Measurements from ENCODE around the gene LRTM2. TPM values are rescaled to one million over a fixed set of nuclear protein-coding genes. Genes with fewer than 3 reads are reported as not detected.

LRTM2 gene
- total and polyA plus RNA-seq, 9 of the 15 experiments (the other 6 are each of a cell fraction or from before 2014, with no cell fraction given), result 0.09 TPM; not detected in 8

DNA sequence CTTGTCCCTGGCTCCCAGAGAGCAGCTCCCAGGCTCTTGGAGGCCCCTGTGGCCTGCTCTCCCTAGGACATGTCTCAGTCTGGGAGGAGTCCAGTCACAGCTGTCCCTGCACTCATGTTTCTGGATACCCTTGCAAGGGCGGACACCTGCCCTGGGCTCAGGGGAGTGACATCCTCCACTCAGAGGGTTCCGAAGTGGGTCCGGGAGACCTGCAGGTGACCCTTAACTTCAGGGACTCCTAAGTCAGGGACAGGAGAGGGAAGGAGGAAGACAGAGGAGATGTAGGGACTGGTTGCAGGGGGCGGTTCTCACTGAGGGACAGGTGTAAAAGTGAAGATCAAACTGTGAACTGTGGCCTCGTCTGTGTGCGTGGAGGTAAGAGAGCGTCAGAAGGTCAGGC lies 60.5 kb downstream of the LRTM2 start:
- DNase-seq (ENCODE audit: extremely low read depth in 1 of 4, low spot score in 3 of 4) (no peak), ATAC-seq (no peak), FAIRE-seq (no peak)
- Histone ChIP-seq H3K27me3 (ENCODE audit: control insufficient read depth in 2 of 2, insufficient read depth in 2 of 2, low read length in 2 of 2) (peaks cover 0 to 30% of the 10 kb centered on the region in 2 experiments; a peak in 2 of 5 replicates), H3K27ac (ENCODE audit: extremely low read depth, low read depth, low read length) (no peak overlapping the region), H3K4me3 (no peak overlapping the region), H3K9ac (ENCODE audit: insufficient read depth in 1 of 2, low read depth in 2 of 2, low read length in 2 of 2) (no peak overlapping the region), H3K4me2 (ENCODE audit: insufficient read depth, low read length) (no peak overlapping the region), H3K9me1 (ENCODE audit: control insufficient read depth, insufficient read depth, low read length) (no peaks in the 10 kb centered on the region), H3K4me1 (replicated peaks in 1 of 2; ENCODE audit: control insufficient read depth in 2 of 2, insufficient read depth in 2 of 2, low read length in 2 of 2) (peaks cover 8 to 12% of the 10 kb centered on the region in 2 experiments; a peak in 4 of 5 replicates), H2AFZ (ENCODE audit: low read depth, low read length) (peak overlapping the region; percentile 63; the same call in 1 of the 2 replicates), H3K36me3 (ENCODE audit: control insufficient read depth, insufficient read depth, low read length) (no peaks in the 10 kb centered on the region), H4K20me1 (replicated peaks; ENCODE audit: control insufficient read depth, insufficient read depth, low read length) (no peaks in the 10 kb centered on the region), H3K79me2 (ENCODE audit: control insufficient read depth, insufficient read depth, low read length) (no peaks in the 10 kb centered on the region), H3K9me3 (replicated peaks; ENCODE audit: control insufficient read depth, insufficient read depth, low read depth, low read length) (no peaks in the 10 kb centered on the region)
- TF ChIP-seq HIVEP1 (CRISPR knock-in tag; IDR thresholded peaks at IDR 0.05), result no peak
- CTCF ChIA-PET (ENCODE audit: low intra/inter-chr PET ratio), result no interaction called here
- POLR2A ChIA-PET, result interaction anchor here (0.7 to 1.6 kb wide), 3 partner anchors 11 to 190 kb away, joined by 3 to 5 read pairs (median 3); partner anchors contain the start of gene ADIPOR2
- in situ Hi-C loops (cut with MboI) (no loop called here), intact Hi-C loops (cut with micrococcal nuclease) (no loop called here)
- BruUV-seq (replicated peaks), result no TSS peak
- WGBS (ENCODE audit: insufficient coverage, low coverage, missing lambda C conversion rate), result 93% methylated on average over 4 of the region's 7 CpGs

DNA sequence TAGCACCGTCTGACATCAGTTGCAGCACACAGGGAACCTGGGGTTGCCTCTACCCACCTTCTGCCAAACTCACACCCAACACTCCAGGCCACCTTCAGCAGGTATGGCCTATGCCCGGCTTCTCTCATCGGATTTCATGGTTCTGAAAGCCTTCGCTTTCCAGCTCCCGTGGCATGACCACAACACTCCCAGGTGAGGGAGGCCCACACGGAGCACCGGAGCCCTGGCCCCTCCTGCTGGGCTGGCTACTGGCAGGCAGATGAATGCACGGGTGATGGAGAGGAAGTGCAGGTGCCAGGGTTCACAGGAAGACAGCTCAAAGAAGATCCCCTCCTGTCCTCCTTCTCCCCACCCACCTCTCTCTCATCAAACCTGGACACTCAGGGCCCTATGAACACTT lies 60.9 kb downstream of the LRTM2 start:
- Histone ChIP-seq H3K4me3 (no peak overlapping the region), H3K27me3 (ENCODE audit: control insufficient read depth in 2 of 2, insufficient read depth in 2 of 2, low read length in 2 of 2) (peaks cover 0 to 33% of the 10 kb centered on the region in 2 experiments; a peak in 3 of 5 replicates), H4K20me1 (replicated peaks; ENCODE audit: control insufficient read depth, insufficient read depth, low read length) (no peaks in the 10 kb centered on the region), H3K4me1 (replicated peaks in 1 of 2; ENCODE audit: control insufficient read depth in 2 of 2, insufficient read depth in 2 of 2, low read length in 2 of 2) (peaks cover 8 to 12% of the 10 kb centered on the region in 2 experiments; a peak in 4 of 5 replicates), H3K4me2 (ENCODE audit: insufficient read depth, low read length) (no peak overlapping the region), H3K36me3 (ENCODE audit: control insufficient read depth, insufficient read depth, low read length) (no peaks in the 10 kb centered on the region), H3K9ac (ENCODE audit: insufficient read depth in 1 of 2, low read depth in 2 of 2, low read length in 2 of 2) (no peak overlapping the region), H2AFZ (ENCODE audit: low read depth, low read length) (no peak overlapping the region), H3K79me2 (ENCODE audit: control insufficient read depth, insufficient read depth, low read length) (no peaks in the 10 kb centered on the region), H3K27ac (ENCODE audit: extremely low read depth, low read depth, low read length) (no peak overlapping the region), H3K9me1 (ENCODE audit: control insufficient read depth, insufficient read depth, low read length) (no peaks in the 10 kb centered on the region), H3K9me3 (replicated peaks; ENCODE audit: control insufficient read depth, insufficient read depth, low read depth, low read length) (no peaks in the 10 kb centered on the region)
- intact Hi-C loops (cut with micrococcal nuclease) (no loop called here), in situ Hi-C loops (cut with MboI) (no loop called here)
- BruUV-seq (replicated peaks), result no TSS peak
- no peak for DNase-seq (ENCODE audit: extremely low read depth in 1 of 4, low spot score in 3 of 4)
- 24% methylated on average over 8 of the region's 8 CpGs for WGBS (ENCODE audit: insufficient coverage, low coverage, missing lambda C conversion rate)
- POLR2A ChIA-PET, result interaction anchor here (0.7 to 1.6 kb wide), 2 partner anchors 12 to 44 kb away, joined by 3 to 5 read pairs; no protein-coding TSS in a partner anchor
- ATAC-seq, result no peak
- FAIRE-seq, result no peak
- CTCF ChIA-PET (ENCODE audit: low intra/inter-chr PET ratio), result no interaction called here
- TF ChIP-seq ZNF197 (CRISPR knock-in tag; IDR thresholded peaks at IDR 0.05; ENCODE audit: low read depth), result no peak
- TF ChIP-seq, protein P1, sequence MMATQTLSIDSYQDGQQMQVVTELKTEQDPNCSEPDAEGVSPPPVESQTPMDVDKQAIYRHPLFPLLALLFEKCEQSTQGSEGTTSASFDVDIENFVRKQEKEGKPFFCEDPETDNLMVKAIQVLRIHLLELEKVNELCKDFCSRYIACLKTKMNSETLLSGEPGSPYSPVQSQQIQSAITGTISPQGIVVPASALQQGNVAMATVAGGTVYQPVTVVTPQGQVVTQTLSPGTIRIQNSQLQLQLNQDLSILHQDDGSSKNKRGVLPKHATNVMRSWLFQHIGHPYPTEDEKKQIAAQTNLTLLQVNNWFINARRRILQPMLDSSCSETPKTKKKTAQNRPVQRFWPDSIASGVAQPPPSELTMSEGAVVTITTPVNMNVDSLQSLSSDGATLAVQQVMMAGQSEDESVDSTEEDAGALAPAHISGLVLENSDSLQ (IDR thresholded peaks at IDR 0.05), result no peak
- TF ChIP-seq KAT8 (IDR thresholded peaks at IDR 0.05; ENCODE audit: low read depth), result no peak
- no peak for TF ChIP-seq ATF1 (CRISPR knock-in tag; IDR thresholded peaks at IDR 0.05)
- TF ChIP-seq ATF1 (tag; IDR thresholded peaks at IDR 0.05), result no peak
- TF ChIP-seq SMAD1 (IDR thresholded peaks at IDR 0.05; ENCODE audit: low read depth, low read length, partially characterized antibody), result no peak
- TF ChIP-seq NR2C2 (CRISPR knock-in tag; IDR thresholded peaks at IDR 0.05), result no peak
- TF ChIP-seq NR2C2 (tag; IDR thresholded peaks at IDR 0.05), result no peak
- TF ChIP-seq KHSRP (IDR thresholded peaks at IDR 0.05), result no peak
- TF ChIP-seq ZNF140 (CRISPR knock-in tag; IDR thresholded peaks at IDR 0.05), result no peak
- no peak for TF ChIP-seq CHD4 (IDR thresholded peaks at IDR 0.05; ENCODE audit: insufficient read depth, insufficient replicate concordance, low read depth, low read length, poor library complexity, severe bottlenecking)
- TF ChIP-seq, protein P2, sequence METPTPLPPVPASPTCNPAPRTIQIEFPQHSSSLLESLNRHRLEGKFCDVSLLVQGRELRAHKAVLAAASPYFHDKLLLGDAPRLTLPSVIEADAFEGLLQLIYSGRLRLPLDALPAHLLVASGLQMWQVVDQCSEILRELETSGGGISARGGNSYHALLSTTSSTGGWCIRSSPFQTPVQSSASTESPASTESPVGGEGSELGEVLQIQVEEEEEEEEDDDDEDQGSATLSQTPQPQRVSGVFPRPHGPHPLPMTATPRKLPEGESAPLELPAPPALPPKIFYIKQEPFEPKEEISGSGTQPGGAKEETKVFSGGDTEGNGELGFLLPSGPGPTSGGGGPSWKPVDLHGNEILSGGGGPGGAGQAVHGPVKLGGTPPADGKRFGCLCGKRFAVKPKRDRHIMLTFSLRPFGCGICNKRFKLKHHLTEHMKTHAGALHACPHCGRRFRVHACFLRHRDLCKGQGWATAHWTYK (CRISPR knock-in tag; IDR thresholded peaks at IDR 0.05), result no peak
- TF ChIP-seq COPS2 (conservative IDR thresholded peaks at IDR 0.05), result no peak
- no peak for TF ChIP-seq ZSCAN29 (IDR thresholded peaks at IDR 0.05)
- TF ChIP-seq BHLHE40 (IDR thresholded peaks at IDR 0.05; ENCODE audit: low read length), result no peak
- TF ChIP-seq ZBTB1 (CRISPR knock-in tag; IDR thresholded peaks at IDR 0.05; ENCODE audit: borderline replicate concordance, low read depth), result no peak

Measured in K562 (cell line).